HG03280 (cell line): Measurements from ENCODE around the gene SCP2.
"Not testable (repeated sequence)": the region's sequence is repeated elsewhere in the genome, so short reads cannot be mapped to it uniquely, and the experiment has no call there.

ENCODE experiments used
- ATAC-seq: cut with Tn5 transposase; IDR thresholded peaks from one replicate; pipeline ENCODE4 v1.9.1; 2021; ENCODE audit warnings: mild to moderate bottlenecking, moderate library complexity; ENCODE audit not compliant: unreplicated experiment

The SCP2 gene

DNA sequence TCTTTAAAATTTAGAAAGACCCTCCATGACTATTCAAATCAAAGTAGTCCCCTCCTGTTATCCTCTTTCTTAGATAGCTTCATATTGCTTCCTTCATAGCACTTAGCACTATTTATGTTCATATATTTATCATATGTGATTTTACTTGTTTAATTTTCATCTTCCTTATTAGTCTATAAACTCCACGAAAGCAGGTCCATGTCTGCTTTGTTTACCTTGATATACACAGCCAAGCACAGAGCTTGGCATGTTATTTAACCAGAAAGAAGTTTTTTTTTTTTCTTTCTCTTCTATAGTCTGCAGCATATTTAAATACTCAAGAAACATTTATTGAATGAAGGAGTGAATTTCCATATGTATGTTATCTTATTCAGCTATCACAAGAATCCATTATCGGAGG, 36.0 kb downstream of the SCP2 start:
- ATAC-seq, result no peak

DNA sequence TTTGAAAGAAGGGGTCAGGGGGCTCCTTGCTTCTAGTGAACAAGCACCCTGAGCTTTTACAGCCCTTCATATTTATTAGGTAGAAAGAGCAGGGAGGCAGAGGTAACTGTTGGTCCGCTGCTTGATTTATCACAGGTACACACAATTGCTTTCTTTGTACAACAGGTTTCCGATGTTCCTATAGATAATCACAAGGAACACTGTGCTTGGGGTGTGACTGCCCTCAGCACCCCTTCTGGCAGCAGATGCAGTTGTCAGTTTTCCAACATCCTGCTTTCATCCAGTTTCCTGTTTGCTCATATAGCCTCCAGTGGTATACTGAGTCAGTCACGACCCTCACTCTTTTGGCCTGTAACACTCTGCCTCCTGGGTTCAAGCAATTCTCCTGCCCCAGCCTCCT, 40.6 kb downstream of the SCP2 start:
- ATAC-seq, result no peak

DNA sequence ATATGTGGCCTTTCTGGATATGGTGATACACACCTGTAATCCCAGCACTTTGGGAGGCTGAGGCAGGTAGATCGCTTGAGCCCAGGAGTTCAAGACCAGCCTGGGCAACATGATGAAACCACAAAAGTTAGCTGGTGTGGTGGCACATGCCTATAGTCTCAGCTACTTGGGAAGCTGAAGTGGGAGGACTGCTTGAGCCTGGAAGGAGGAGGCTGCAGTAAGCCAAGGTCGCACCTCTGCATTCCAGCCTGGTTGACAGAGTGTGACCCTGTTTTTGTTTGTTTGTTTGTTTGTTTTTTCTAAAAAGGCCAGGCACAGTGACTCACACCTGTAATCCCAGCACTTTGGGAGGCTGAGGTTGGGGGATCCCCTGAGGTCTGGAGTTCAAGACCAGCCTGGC, 42.2 kb downstream of the SCP2 start:
- ATAC-seq, result not testable (repeated sequence)

DNA sequence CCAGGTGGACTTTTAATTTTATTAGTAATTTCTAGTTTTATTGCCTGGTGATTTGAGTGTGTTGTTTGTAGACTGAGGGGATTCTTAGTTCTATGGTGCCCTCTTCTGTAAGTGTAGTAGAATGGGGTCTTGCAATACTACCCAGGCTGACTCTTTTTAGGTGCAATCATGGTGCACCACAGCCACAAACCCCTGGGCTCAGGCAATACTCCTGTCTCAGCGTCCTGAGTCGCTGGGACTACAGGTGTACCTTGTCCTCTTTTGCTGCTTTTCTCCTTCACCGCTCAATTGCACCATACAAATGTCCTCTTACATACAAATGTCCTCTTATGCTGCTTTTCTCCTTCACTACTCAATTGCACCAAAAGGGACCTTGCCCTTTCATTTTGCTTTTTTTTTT, 43.1 kb downstream of the SCP2 start:
- ATAC-seq, result no peak

DNA sequence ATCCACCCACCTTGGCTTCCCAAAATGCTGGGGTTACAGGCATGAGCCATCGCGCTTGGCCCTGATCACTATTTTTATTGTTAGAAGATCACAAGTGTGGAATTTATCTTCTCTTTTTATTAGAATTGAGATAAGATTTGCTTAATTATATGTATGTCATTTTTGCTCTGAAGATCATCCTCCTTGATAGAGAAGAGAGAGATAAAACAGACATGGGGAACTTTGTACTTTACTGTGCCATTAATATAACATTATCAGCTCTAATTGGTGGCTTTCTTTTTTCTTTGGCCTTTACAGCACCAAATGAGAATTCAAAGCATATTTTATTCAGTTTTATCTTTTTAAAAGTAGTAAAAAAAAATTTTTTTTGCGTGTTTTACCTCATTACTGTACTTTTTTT, 46.8 kb downstream of the SCP2 start:
- ATAC-seq, result no peak

DNA sequence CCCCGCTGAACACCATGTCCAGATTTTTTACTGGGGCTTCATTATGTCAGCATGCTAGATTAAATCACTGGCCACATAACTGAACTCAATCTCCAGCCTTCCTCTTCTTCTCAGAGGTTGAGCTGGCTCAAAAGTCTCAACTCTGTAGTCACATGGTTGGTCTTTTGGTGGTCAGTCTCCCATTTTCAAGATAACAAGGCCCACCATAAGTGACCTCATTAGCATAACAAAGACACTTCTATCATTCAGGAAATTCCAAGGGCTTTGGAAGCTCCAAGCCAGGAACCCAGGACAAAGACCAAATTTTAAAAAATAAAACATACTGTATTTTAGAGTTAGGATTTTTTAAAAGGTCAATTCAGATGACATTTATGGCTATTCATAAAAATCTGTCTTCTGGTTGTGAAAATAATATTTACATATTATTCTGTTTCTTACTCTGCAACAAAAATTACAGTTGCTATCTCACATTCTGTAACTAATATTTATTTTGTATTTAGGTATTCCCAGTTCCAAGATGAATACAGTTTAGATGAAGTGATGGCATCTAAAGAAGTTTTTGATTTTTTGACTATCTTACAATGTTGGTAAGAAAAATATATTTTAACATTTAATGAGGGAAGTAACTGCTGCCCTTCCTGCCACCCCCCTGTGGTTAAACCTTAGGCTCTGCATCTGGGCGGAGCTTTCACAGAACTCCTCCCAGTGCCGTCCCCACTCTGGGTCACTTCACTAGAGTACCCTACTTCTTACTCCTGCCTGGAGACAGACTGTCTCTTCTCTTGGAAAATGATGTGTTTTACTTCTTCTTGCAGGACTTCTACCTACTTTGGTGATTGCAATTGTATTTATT, 49.3 kb downstream of the SCP2 start:
- ATAC-seq, result no peak

DNA sequence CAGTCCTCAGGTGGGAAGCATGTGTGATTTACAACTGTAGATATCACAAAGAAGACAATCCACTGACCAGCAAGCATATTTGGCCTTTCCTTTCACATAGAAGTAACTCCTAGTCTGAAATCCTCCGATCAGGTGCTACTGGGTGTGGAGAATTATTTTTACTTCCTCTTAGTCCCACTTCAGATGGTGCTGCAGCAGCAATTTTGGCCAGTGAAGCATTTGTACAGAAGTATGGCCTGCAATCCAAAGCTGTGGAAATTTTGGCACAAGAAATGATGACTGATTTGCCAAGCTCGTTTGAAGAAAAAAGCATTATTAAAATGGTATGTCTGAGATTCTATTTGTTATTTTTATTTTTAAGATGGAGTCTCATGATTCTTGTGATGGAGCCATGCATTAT, 51.0 kb downstream of the SCP2 start:
- ATAC-seq, result no peak

DNA sequence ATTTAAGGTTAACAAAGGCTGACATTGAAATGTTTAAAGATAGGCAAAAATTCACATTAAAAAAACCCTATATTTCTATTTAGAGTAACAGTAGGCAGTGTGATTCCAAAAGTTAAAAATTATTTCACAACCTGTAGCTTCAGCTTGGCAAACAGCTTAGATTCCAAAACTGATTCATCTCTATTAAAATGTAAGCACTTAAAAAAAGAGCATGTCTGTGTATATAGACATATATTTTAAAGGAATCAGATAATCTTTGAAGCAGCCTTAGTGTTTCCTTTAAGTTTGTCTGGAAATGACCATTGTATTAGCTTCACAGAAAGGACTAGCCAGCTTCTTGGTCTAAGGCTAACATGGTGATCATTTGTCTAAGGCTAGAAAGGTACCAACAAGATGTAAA, 65.7 kb downstream of the SCP2 start:
- not testable (repeated sequence) for ATAC-seq

DNA sequence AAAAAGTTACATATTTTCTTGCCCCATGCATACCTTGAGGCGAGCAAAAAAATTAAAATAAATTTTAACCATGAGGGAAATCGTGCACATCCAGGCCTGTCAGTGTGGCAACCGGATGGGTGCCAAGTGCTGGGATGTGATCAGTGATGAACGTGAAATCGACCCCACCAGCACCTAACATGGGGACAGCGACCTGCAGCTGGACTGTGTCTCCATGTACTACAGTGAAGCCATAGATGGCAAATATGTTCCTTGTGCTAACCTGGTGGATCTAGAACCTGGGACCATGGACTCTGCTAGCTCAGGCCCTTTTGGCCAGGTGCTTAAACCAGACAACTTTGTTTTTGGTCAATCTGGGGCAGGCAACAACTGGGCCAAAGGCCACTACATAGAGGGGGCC, 67.6 kb downstream of the SCP2 start:
- no peak for ATAC-seq

DNA sequence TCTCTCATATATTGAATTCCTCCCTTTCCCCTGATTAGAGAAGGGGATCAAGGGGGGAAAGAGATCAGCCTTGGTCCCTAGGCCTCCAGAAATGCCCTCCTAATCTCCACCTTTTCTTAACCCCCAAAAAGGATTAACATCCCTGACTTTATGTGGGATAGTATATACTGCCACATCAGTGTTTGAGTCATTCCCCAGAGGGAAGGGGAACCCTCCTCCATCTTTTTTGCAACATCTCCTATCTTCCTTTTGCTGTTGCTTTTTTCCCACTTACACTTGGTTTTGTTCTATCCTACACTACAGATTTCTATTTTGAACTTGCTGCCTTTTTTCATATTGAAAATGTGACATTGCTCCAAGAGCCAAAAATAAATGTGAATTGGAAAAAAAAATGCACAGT, 69.6 kb downstream of the SCP2 start:
- no peak for ATAC-seq

DNA sequence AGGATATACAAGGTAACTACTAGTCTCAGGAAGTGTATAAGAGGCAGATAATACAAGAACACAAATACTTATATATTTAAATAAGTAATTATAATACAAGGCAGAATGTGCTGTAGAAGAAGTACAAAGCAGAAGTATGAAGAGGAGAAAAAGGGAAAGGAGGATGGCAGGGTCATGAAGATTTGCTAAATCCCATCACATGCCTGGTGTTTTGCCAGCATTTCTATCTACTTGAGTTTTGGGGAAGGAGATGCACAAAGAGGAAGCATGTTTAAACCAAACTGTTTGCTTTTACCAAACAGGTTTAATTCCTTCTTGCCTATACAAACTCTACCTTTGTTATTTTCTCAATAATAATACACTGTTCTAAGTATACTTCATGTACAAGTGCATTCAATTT, 74.1 kb downstream of the SCP2 start:
- ATAC-seq, result no peak

DNA sequence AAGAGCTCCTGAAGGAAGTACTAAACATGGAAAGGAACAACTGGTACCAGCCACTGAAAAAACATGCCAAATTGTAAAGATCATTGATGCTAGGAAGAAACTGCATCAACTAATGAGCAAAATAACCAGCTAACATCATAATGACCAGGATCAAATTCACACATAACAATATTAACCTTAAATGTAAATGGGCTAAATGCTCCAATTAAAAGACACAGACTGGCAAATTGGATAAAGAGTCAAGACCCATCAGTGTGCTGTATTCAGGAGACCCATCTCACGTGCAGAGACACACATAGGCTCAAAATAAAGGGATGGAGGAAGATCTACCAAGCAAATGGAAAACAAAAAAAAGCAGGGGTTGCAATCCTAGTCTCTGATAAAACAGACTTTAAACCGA, 79.5 kb downstream of the SCP2 start:
- not testable (repeated sequence) for ATAC-seq

DNA sequence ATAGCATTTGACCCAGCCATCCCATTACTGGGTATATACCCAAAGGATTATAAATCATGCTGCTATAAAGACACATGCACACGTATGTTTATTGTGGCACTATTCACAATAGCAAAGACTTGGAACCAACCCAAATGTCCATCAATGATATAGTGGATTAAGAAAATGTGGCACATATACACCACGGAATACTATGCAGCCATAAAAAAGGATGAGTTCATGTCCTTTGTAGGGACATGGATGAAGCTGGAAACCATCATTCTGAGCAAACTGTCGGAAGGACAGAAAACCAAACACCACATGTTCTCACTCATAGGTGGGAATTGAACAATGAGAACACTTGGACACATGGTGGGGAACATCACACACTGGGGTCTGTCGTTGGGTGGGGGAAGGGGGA, 83.2 kb downstream of the SCP2 start:
- ATAC-seq, result not testable (repeated sequence)

DNA sequence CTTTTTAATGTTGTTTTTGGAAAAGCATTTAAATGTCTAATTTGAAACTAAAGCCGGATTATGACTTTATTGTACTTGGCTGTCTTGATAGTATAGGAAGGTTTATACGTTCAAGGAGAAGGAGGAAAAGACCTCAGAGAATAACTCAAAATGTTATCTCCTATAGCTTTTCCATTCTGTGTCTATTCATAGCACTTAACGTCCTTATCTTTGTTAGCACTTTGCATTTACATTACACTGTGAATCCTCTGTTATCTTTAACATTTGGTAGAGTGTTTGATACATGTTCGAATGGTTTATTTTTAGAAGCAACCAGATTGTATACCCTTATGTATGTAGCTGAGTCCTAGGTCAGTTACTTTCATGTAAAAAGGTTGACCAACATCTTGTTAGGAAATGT, 84.1 kb downstream of the SCP2 start:
- no peak for ATAC-seq

DNA sequence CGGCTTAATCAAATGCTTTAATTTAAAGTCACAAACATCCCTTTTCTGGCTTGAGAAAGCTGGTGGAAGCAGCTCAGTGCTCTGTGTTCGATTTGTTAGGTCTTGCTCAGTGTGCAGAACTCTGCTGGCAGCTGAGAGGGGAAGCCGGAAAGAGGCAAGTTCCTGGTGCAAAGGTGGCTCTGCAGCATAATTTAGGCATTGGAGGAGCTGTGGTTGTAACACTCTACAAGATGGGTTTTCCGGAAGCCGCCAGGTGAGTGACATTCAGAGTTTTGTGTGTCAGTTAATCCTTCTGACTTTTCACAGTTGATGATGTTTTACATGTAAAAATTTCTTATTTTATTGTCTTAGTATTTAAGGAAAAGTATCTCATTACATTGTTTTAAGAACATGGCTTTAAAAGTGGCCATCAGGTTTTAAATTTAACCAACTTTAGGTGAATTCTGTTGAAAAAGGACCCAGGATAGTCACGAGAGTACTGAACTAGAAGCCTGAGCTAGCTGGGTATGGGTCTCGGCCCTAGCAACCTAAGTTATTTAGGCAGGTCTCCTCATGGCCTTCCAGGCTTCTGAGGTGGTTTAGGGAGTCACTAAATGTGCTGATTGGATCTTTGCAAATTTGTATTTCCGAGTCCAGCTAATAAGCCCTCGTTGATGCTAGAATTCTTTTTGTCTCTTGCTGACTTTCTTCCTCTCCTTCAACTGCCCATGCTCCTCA, 87.9 kb downstream of the SCP2 start:
- peak; percentile 79 for ATAC-seq

DNA sequence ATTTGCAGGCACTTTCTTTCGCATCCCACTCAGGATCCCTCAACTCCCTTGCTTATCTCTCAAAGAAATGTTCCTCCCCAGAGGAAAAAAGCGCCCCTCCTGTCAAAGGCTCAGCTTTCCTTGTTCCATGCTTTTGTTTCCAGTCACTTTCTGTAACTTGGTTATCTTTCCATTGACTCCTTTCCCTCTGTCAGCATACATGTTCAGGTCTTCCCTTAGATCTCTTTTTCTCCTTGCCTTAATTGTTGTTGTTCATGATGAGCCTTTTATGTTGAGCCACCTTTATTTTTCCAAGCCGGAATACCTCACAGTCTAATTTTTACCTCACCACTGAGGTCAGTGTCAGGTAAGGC, 88.4 kb downstream of the SCP2 start:
- no peak for ATAC-seq

DNA sequence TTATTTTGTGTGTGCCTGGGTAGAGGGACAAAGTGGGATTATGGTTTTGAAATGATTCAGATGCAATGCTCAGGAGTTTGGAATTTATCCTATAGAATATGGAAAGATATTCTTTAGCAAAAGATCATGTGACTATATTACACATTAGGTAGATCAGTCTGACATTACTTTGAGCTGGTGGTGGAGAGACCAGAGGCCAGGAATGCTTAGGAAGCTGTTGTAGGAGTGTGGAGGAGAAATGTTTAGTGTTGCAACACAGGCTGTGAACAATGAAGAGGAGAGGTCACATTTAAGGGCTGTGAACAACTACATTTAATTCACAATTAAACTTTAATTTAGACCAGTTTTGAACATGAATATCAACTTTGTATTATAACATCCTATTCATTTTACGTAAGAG, 89.6 kb downstream of the SCP2 start:
- no peak for ATAC-seq

DNA sequence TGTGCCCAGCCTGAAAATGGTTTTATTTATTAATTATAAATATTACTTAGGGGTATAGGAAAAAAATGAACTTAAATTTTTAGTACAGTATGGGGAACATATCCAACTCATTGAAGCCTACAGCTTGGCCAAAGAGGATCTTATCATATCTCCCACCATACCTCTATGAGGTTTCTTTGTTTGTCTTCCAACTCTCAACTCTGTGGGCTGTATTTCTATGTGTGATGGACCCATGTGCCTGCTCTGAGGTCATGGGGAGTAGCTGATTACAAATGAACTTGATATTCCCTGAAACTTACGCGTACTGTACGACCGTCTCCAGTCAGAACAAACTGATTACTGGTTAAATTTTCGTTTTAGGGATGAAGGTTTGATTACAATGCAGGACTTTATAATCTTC, 93.5 kb downstream of the SCP2 start:
- ATAC-seq, result no peak

DNA sequence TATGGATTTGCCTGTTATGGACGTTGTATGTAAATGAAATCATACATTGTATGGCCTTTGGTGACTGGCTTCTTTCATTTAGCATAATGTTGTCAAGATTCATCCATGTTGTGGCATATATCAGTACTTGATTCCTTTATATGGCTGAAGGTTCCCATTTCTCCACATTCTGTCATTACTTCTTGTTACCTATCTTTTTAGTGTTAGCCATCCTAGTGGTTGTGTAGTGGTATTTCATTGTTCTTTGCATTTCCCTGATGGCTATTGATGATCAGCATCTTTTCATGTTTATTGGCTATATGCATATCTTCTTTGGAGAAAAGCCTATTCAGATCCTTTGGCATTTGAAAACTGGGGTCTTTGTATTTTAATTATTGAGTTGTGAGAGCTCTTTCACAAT, 95.1 kb downstream of the SCP2 start:
- no peak for ATAC-seq

DNA sequence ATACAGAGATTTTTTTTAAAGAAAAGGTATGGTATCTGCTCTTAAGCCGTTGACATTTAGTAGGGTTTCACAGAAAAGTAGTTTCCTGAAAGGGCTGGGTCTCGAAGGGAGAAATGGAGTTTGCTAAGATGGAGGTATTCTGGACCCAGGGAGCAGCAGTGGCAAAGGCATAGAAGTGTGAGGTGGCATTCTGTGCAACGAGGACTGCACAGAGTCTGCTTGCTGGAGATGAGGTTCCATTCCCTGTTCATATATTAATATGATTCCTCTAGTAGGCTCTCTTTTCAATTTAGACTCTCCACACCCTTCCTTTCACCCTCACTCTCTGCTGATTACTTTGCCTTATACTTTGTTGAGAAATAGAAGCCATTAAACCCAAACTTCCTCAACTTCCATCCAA, 96.5 kb downstream of the SCP2 start:
- no peak for ATAC-seq

DNA sequence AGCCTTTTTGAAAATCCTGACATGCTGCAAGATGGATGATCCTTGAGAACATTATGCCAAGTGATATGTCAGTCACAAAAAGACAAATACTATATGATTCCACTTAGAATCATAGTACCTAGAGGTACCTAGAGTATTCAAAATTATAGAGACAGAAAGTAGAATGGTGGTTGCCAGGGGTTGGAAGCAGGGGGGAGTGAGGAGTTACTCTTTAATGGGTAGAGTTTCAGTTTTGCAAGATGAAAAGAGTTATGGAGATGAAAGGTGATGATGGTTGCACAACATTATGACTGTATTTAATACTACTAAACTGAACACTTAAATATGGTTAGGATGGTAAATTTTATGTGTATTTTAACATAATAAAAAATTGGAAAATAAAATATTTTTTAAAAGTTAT, 97.0 kb downstream of the SCP2 start:
- ATAC-seq, result no peak

DNA sequence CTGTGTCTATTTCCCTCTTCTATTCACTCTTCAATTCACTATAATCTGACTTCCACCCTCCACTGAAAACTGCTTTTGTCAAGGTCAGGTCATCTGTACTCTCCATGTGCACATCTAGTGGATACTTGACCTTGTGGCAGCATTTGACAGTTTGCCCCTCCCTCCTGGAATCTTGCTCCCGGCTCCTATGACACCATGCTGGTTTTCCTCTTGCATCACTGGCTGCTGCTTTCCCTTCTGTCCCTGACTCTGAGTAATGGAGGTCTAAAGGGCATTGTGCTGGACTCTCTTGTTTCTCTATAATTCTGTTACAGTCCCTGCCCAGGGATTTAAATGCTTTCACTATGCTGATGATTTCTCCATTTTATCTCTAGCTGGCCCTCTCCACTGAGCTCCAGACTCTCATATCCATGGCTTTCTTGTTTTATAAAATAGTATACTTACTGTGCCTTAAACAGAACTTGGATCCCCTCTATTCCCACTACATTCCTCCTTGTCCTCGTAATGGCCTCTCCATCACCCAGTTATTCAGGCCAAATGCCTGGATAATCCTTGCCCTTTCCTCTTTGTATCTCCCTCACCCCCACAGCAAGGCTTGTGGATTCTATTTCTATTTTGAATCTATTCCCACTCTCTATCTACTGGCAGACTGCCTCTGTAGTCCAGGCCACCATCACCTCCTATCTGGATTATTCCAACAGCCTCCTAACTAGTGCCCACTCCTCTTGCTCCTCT, 98.1 kb downstream of the SCP2 start:
- no peak for ATAC-seq
